ENCODE measurements around the gene MYO7B.

Gene MYO7B

DNA sequence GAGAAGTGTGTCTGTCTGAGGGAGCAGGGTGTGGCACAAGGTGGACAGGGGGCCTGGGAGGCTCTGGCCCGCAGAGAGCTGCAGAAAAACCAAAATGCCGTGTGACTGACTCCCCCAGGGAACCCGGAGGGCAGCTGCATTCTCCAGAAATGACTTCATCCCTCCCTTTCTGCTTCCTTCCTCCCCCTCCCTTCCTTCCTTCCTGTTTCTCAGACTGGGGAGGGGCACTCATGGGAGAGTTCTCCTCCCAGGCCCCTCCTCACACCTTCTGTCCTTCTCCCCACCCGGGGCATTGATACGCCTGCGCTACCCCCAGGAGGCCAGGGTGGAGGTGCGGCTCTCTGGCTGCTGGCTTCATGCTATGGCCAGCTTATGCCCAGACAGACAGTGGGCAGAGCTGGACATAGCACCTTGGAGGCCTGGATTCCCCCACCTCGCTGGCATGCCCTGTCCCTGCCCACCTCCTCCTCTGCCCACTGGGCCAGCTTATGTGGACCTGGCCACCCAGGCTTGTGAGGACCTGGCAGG is 102.3 kb downstream of the MYO7B start:
- no peak for DNase-seq (ENCODE audit: low spot score)
- ATAC-seq (ENCODE audit: low read depth) = peak; percentile 74
- no peaks in the 10 kb centered on the region for H3K9me3 ChIP-seq (ENCODE audit: severe bottlenecking)
- no peak overlapping the region for H3K4me3 ChIP-seq (ENCODE audit: severe bottlenecking)
- H3K36me3 ChIP-seq (ENCODE audit: low read depth) = no peaks in the 10 kb centered on the region
- H3K27me3 ChIP-seq (ENCODE audit: insufficient read depth, poor library complexity, severe bottlenecking) = no peaks in the 10 kb centered on the region
- peak overlapping the region; percentile 75 for H3K27ac ChIP-seq (ENCODE audit: poor library complexity, severe bottlenecking)
- H3K4me1 ChIP-seq (ENCODE audit: insufficient read depth, poor library complexity, severe bottlenecking) = peaks cover 12% of the 10 kb centered on the region
- TF ChIP-seq, protein P1, sequence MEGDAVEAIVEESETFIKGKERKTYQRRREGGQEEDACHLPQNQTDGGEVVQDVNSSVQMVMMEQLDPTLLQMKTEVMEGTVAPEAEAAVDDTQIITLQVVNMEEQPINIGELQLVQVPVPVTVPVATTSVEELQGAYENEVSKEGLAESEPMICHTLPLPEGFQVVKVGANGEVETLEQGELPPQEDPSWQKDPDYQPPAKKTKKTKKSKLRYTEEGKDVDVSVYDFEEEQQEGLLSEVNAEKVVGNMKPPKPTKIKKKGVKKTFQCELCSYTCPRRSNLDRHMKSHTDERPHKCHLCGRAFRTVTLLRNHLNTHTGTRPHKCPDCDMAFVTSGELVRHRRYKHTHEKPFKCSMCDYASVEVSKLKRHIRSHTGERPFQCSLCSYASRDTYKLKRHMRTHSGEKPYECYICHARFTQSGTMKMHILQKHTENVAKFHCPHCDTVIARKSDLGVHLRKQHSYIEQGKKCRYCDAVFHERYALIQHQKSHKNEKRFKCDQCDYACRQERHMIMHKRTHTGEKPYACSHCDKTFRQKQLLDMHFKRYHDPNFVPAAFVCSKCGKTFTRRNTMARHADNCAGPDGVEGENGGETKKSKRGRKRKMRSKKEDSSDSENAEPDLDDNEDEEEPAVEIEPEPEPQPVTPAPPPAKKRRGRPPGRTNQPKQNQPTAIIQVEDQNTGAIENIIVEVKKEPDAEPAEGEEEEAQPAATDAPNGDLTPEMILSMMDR (IDR thresholded peaks at IDR 0.05; ENCODE audit: poor library complexity, severe bottlenecking) = no peak

GRCh38 chr2:127638361-127639110 is 103.1 kb downstream of the MYO7B start:
- peaks cover 12% of the 10 kb centered on the region for H3K4me1 ChIP-seq (ENCODE audit: insufficient read depth, poor library complexity, severe bottlenecking)
- no peak for ATAC-seq (ENCODE audit: low read depth)
- TF ChIP-seq, protein P1 (IDR thresholded peaks at IDR 0.05; ENCODE audit: poor library complexity, severe bottlenecking) = no peak
- H3K9me3 ChIP-seq (ENCODE audit: severe bottlenecking) = no peaks in the 10 kb centered on the region
- no peak for DNase-seq (ENCODE audit: low spot score)
- peak overlapping the region; percentile 75 for H3K27ac ChIP-seq (ENCODE audit: poor library complexity, severe bottlenecking)
- no peaks in the 10 kb centered on the region for H3K36me3 ChIP-seq (ENCODE audit: low read depth)
- no peaks in the 10 kb centered on the region for H3K27me3 ChIP-seq (ENCODE audit: insufficient read depth, poor library complexity, severe bottlenecking)
- H3K4me3 ChIP-seq (ENCODE audit: severe bottlenecking) = no peak overlapping the region

- TF ChIP-seq, protein P1 (IDR thresholded peaks at IDR 0.05; ENCODE audit: poor library complexity, severe bottlenecking) = no peak
- Histone ChIP-seq H3K9me3 (ENCODE audit: severe bottlenecking) (no peaks in the 10 kb centered on the region), H3K36me3 (ENCODE audit: low read depth) (no peaks in the 10 kb centered on the region), H3K4me3 (ENCODE audit: severe bottlenecking) (no peak overlapping the region), H3K27me3 (ENCODE audit: insufficient read depth, poor library complexity, severe bottlenecking) (no peaks in the 10 kb centered on the region), H3K4me1 (ENCODE audit: insufficient read depth, poor library complexity, severe bottlenecking) (peaks cover 12% of the 10 kb centered on the region), H3K27ac (ENCODE audit: poor library complexity, severe bottlenecking) (peak overlapping the region; percentile 75)
- ATAC-seq (ENCODE audit: low read depth) = no peak
- DNase-seq (ENCODE audit: low spot score) = no peak
Observed at GRCh38 chr2:127639111-127639474, 103.6 kb downstream of the MYO7B start.

GRCh38 chr2:127640082-127641072 is 104.9 kb downstream of the MYO7B start:
- ATAC-seq (ENCODE audit: low read depth) = no peak
- H3K4me1 ChIP-seq (ENCODE audit: insufficient read depth, poor library complexity, severe bottlenecking) = peaks cover 12% of the 10 kb centered on the region
- DNase-seq (ENCODE audit: low spot score) = no peak
- TF ChIP-seq, protein P1 (IDR thresholded peaks at IDR 0.05; ENCODE audit: poor library complexity, severe bottlenecking) = no peak
- no peaks in the 10 kb centered on the region for H3K36me3 ChIP-seq (ENCODE audit: low read depth)
- H3K27ac ChIP-seq (ENCODE audit: poor library complexity, severe bottlenecking) = no peak overlapping the region
- H3K9me3 ChIP-seq (ENCODE audit: severe bottlenecking) = no peaks in the 10 kb centered on the region
- H3K27me3 ChIP-seq (ENCODE audit: insufficient read depth, poor library complexity, severe bottlenecking) = no peaks in the 10 kb centered on the region
- no peak overlapping the region for H3K4me3 ChIP-seq (ENCODE audit: severe bottlenecking)
